Kidney tubule cell (primary cell): ENCODE measurements around the gene PRSS27.
"Not testable (repeated sequence)": the region's sequence is repeated elsewhere in the genome, so short reads cannot be mapped to it uniquely, and the experiment has no call there.

Experiments
- DNase-seq: peaks from one replicate; pipeline ENCODE4 v3.0.0-alpha.2; 2018; ENCODE audit warnings: low spot score

Gene PRSS27

DNA sequence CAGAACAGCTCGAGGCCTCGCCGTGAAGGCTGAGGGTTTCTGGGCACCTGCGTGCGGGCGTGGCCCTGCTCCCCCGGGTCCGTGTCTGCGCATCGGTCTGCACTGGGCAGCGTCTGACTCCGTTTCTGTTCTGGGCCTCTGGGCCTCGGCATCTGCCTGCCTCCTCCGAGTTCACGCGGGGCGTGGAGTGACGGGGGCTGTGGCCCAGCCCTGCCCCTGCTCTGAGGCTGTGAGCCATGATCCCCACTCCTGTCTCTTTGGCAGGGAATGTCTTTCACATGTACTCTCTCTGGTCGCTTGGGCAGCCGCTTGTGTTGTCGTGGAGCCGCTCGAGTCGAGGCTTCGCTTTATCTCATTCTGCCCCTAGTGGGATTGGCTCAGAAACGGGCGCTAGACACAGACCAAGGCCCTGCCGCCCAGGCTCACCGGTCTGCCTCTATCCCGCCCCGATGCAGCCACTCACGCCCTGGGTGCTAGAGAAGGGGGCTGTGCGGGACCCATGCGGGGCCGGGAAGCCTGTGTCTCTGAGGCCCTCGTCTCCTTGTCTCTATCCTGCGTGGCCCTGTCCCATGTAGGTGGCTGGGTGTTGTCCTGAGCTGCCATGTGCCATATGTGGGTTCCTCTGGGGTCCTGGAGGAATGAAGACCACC, 23.3 kb downstream of the PRSS27 start:
- not testable (repeated sequence) for DNase-seq

DNA sequence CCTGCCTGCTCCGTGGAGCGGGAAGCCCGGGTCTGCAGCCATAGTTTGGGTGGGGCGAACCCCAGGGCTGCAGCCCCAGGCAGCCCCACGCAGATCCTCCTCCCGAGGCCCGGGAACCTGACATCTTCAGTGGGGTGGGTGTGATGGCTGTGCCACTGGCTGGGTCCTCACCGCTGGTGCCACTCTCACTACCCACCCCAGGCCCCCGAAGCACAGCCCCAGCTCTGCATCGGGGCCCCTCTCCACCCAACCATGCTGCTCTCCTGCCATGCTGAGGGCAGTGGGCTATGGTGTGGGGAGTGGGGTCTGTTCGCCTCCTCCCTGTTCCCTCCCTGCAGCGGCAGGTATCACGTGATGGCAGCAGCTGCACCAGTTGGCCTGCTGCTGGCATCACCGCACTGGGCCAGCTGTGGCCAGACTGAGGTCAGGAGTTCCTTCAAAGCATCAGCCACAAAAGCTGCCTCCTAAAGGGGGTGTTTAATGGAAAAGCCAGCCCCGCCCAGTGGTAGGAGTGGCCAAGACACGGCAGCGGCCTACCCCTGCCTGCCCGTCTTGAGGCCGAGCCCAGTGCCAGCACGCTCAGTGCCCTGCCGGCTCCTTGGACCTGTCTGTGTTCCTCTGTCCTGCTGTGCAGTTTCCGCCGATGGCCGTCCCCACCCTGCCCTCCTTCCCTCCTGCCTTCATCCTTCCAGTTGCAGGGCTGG, 26.9 kb downstream of the PRSS27 start:
- DNase-seq: peak; percentile 86

DNA sequence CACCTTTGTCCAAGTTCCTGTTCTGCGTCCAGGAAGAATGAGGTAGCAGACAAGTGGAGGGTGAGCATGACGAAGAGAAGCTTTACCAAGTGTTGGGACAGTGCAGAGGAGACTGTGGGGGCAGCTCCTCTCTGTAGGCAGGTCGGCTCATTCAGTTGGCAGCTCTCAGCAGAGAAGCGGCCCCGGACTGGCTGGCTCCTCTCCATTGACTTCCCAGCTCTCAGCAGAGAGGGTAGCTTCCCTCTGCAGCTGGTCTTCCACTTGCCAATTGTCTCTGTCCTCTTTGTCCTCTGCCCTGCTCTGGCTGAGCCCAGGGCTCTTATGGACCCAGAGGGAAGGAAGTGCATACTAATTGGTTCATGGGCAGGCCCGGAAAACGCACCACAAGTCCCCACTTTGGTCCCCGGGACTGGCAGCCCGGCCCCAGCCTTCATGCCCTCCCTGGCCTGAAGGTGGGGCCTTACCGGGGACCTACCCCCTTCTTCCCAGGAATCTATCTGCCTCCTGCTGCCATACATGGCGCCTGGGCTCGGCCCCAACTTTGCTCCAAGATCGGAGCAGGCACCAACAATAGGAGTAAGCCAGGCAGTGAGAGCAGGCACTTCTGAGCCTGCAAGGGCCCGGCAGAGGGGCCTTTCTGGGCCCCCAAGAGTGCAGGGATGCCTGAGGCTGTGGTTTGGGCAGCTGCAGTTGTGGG, 27.6 kb downstream of the PRSS27 start:
- no peak for DNase-seq

DNA sequence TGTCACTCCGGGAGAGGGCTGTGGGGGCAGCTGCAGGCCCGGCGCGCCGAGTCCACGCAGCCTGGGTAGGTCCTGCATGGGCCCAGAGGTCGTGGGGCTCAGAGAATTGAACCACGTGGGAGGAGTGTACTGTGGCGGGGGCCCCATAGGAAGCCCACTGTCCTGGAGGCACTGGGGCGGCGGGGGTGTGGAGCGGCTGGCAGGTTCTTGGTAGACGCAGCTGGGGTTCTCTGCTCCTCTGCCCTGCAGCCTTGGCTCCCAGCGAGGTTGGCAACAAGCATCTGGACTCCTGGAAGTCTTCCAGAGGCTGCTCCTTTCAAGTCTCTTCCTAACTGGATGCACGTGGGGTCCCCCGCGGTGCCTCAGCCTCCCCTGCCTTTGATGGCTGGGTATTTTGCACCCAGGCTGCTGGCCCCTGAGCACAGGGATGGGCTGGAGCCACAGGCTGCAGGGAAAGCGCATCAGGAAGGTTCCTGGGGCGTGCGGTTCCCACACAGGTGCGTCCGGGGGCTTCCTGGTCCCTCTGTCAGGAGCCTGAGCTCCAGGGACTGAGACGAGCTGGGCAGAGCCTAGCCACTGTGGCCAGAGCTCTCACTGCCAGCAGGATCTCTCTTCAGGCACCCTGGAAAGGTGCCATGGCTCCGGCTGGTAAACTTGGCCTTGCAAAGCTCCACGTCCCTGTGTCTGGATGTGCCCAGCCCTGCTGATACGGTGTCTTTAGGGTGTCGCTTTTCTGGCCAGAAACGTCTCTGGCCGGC, 28.4 kb downstream of the PRSS27 start:
- no peak for DNase-seq

DNA sequence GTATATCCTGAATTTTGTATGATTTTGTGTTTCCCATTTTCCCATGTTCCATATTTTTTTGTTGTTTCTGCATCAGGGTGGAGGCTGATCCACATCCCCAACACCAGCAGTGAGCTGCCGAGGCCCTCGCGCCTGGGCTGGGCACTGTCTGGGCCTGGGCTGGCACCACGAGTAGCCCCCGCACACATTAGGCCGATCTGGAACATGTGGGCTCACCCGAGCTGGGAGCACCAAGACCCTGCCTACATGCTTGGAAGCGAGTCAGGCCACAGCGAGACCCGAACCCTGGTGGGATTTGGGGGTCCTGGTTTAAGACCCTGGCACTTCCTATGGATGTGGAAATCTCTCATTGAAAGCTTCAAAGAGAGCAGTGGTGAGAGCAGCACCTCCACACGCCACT, 29.2 kb downstream of the PRSS27 start:
- no peak for DNase-seq

DNA sequence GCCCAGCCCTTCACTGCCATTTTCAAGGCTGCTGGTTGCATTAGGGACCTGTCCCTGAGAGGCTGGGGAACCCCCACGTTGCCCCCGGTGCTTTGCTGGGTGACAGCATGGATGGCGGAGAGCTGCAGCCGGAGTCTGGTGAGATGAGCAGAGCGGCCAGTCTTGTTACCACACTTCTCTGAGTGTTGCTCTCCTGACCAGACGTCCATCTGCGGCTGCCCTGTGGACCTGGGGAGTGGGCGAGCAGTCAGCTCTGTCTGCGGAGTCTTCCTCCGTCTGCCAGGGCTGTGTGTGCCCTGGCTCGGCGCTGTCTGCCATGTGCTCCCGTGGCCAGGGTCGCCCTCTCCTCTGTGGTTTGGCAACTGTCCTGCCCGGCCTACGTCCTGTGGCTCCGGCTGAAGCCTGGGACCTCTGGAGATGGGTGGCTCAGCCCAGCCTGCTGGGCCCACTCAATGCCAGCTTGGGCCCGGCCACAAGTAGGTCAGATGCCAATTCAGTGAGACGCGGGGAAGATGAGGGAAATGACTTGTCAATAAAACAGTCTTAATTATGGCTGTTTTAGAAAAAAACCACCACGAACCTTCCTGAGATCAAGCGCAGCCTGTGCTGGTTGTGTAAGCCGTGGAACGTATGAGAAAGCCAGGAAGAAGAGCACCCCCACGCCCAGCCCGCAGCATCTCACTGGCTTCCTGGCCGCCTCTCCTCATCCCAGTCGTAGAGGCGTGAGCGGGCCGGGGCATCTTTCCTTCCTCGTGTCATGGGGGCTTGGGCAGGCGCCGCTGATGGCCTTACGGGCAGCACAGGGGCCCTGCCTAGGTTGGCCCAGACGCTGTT, 29.8 kb downstream of the PRSS27 start:
- no peak for DNase-seq

DNA sequence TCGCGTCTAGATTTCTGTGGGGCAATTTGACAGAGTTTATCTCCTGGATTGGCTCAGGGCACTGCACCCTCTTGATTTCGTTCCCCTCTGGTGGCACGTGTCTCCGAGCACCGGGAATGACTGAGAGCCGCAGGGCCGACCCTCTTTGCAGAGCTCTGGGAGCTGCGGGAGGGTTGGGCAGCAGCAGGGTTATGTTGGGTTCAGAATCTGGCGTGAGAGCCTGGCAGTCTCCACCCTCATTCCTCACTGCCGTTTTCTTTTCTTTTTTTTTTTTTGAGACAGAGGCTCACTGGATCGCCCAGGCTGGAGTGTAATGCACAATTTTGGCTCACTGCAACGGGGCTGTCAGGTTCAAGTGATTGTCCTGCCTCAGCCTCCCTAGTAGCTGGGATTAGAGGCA, 30.6 kb downstream of the PRSS27 start:
- not testable (repeated sequence) for DNase-seq

DNA sequence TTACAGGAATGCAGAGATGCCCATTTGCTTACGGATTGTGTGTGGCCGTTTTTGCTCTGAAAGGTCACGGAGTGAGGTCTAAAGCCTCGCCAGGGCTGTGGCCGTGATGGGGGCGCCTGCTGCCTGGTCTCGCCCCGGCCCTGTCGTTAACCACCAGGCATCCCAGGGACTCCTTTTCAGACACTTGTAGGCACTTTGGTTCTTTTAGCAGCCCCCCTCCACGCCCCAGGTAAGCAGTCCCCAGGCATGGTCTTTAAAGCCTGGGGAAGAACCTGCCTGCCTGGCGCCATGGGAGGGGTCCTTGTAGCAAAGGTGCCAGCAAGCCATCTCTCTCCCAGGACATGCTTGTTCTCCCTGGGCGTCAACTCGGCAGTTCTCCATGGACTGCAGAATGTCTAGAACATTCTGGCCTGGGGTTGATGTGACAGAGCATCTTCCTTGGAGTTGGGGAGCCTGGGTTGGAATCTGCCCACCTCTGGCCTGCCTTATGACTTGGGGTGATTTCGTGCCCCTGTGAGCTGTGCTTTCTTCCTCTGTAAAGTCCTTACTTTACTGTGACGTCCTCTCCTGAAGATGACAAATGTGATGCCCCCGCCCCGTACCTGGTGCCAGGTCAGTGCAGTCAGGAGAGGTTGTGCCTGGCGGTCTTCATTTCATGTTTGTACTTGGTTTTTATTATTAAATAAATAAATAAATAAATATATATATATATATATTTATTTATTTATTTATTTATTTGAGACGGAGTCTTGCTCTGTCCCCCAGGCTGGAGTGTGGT, 32.3 kb downstream of the PRSS27 start:
- no peak for DNase-seq

DNA sequence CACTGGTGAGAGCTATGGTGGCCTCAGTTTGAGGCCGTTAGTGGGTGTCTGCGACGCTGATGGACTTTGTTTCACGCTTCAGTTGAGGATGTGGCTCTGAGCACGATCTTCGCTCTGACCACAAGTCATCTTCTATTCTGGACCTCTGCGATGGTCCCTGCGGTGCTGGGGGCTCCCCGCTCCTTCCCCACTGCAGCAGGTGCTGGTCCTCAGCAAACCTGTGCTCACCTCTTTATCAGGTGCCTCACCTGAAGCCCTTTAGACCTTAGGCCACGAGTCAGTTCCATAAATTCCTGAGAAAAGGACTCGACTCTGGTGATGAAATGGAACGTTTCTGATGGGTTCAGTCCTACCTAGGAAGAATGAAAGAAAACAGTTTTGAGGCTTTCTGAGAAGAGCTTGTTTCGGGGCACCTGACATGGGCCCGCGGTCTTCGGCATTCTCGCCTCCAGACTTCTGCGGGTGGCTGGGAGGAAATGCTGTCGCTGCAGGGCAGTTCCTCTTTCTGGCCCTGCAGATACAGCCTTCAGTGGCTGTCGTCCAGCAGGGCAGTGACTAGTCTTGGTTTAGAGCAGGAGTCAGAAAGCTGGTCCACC, 33.0 kb downstream of the PRSS27 start:
- no peak for DNase-seq

DNA sequence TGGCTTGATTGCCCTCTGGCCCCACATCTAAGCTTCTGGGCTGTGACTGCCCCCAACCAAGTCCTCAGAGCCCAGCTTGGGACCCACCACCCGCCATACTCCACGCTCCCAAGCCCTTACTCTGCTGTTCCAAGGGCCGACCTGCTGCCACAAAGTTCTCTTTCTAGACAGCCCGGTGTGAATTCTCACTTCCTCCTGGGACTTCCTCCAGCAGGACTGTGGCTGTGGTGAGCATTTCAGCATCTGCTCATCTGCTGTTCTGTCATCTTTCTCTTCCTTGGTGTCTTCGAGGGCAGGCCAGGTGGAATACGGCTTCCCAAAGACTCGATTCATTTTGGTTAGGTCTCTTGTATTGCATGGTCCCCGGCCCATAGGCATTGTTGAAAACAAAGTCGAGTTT, 33.9 kb downstream of the PRSS27 start:
- not testable (repeated sequence) for DNase-seq

DNA sequence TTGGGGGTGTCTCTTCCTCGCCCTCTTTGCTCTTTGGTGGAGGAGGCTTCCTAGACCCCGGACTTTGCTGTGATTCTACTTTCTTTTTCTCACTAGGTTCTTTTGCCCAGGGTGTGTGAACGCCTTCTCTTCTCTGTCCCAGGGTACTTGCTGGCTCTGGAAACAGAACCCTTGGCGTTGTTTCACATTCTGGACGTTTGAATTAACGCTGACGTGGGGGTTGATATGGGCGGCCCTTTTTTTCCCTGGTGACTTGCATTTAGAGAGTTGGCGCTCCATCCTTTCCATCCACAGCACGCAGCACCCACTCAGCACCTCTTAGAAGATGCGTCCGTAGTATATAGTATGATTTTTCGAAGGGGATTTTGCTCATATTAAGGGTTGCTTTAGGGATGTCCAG, 37.0 kb downstream of the PRSS27 start:
- DNase-seq: peak; percentile 22

DNA sequence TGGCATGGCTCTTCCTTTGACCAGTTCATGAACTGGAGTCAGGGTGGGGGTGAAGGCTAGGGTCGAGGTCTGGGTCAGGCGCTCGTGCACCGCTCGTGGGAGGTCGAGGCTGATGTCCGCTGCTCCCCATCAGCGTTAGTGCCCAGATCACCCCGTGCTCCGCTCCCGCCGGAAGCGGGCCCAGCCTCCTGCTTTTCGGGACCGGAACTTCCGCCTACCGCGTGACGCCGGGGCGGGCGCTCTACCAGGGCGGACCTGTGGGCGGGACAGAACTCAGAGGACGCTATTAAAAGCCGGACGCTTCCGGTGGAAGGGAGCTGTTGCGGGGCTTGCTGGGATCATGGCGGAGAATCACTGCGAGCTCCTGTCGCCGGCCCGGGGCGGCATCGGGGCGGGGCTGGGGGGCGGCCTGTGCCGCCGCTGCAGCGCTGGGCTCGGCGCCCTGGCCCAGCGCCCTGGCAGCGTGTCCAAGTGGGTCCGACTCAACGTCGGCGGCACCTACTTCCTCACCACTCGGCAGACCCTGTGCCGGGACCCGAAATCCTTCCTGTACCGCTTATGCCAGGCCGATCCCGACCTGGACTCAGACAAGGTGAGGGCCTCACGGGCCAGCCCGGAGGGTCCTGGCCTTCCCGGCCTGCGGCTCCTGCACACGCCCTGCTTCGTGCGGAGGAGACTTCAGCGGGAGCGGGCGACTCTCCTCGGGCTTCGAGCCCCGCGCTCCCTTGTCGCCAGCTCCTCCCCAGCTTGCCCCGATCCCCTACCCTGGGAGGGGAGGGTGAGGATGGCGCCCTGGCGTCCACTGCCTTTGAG, 37.6 kb downstream of the PRSS27 start, which contains the start of gene KCTD5:
Gene KCTD5, plus strand, starts transcription at position 315 of the 813 bp plus-strand sequence. Its CDS starts 26 bp downstream, at position 341.
- peak; percentile 97 for DNase-seq

DNA sequence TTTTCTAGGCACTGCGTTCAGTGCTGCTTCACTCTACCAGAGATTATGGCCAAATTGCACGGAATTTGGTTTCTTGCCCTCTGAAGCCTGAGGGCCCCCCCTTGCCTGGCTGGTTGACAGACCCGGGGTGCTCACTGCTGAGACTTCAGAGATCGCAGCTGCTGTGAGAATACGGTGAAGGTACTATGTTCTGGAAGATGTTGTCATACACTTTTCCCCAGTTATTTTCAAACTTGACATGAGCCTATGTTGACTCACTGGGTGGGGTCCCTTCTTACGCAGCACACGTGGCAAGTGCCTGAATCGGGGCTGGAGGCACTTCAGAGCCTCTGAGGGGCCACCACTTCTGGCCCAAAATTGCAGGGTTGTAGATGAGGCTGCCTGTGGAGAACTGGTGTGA, 39.7 kb downstream of the PRSS27 start:
- DNase-seq: not testable (repeated sequence)

DNA sequence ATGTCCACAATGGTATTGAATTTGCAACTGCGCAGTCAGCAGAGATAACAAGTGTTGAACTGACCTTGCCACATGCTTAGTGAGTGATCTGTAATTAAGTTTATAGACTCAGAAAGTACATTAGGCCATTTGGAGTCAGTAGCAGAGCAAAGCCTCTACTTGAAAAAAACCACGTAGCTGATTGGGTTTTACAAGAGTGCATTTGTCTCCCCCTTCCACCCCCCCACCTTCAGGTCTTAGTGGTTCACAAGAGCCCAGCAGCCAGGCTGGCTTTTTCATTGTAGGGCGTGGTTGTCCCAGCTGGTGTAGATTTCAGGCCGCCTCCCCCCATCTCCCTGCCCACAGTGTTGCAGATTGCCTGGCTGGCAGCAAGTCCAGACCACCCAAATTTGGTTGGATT, 40.1 kb downstream of the PRSS27 start:
- not testable (repeated sequence) for DNase-seq

DNA sequence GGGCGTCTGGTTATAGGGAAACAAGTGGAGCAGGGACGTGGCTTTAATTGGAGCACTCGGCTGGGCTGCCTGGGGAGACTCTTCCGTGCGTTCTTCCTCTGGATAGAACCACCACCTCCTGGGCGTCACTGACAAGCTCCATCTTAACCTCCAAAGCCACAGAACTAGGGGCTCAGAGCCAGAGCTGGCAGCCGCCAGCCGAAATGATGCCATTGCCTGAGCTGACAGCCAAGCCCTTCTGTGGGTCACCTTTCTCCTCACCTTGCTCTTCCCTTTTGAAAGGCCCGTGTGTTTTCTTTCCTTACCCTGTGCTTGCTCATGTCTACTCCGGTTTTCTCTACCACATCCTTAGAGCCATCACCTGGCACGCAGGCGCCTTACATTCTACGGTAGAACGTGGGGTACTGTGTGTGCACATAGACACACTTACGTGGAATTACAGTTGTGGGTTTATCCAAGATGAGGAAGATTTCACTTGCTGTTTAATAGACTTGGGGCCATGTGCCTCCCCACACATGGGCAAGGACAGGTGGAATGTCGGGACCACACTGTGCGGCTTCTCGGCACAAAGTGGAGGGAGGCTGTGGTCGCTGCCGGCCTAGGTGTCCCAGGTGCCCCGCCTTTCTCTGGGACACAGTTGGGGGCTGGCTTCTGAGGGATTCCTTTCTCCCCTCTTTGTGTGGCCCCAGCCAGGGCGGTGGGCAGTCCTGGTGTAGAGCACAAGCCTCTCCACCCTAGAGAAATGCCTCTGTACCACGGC, 41.6 kb downstream of the PRSS27 start:
- not testable (repeated sequence) for DNase-seq

DNA sequence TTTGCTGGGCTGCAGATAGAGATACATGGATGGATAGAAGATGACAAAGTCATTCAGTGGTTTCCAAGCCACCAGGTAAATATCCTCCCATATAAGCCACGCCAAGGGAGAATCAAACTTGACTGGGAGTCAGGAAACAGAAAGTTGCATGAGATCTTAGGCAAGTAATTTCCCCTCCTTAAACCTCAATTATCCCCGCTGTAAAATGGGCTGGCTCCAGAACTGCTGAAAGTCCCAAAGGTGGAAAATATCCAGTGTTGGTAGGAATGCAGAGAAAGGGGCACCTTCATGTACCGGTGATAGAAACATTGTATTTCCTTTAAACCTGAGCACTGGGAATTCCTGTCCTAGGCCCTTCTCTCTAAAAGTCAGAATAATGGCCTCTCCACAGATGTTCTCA, 43.1 kb downstream of the PRSS27 start:
- DNase-seq: not testable (repeated sequence)

DNA sequence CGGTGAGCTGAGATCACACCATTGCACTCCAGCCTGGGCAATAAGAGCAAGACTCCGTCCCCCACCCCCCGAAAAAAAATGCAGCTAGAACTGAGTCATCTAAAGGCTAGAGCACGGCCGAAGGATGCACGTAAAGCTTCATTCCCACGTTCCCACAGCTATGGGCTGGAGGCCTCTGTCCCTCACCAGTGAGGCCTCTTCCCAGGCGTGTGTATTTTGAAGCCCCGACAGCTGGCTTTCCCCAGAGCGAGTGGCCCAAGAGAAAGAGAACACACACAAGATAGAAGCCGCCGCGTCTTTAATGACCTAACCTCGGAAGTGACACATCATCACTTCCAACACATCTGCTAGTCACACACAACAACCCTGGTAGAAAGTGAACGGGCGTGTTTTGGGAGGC, 44.3 kb downstream of the PRSS27 start:
- no peak for DNase-seq

DNA sequence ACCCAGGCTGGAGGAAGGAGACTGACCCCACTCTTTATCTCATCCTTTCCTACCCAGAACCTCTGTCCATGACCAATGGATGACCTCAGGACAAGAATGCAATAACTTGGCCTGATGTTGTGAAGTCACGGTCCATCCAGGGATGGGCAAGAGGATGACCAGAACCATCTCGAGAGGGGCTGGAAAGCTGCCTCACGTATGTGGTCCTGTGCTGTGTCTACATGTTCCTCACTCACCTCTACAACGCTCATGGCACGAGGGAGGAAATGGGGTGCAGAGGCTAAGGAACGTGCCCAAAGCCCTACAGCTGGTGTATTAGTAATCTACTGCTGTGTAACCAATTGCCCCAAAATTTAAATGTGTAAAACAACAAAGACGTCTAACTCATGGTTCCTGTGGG, 45.0 kb downstream of the PRSS27 start:
- DNase-seq: no peak
